ENCODE data around the gene STRA6. TPM values are rescaled to one million over a fixed set of nuclear protein-coding genes. Genes with fewer than 3 reads are reported as not detected.

The STRA6 gene
- polyA plus RNA-seq, 1 of the 3 experiments (the other 2 are of a cell fraction): 27.9 TPM

- Histone ChIP-seq H3K9ac (no peak overlapping the region), H3K79me2 (ENCODE audit: insufficient read depth) (no peaks in the 10 kb centered on the region), H3K4me2 (no peak overlapping the region), H3K27ac (ENCODE audit: low read depth in 2 of 2, low read length in 1 of 2) (peak overlapping the region in 1 of 2 experiments; percentile 100; a peak in 2 of 4 replicates), H3F3A (replicated peaks; ENCODE audit: insufficient read depth) (peaks cover 11% of the 10 kb centered on the region), H3K9me2 (no peaks in the 10 kb centered on the region), H2AFZ (ENCODE audit: low read depth) (no peak overlapping the region), H3K27me3 (ENCODE audit: insufficient read depth) (no peaks in the 10 kb centered on the region), H4K20me1 (ENCODE audit: insufficient read depth) (no peaks in the 10 kb centered on the region), H3K4me3 (ENCODE audit: low read depth in 2 of 2, low read length in 1 of 2) (no peak overlapping the region), H3K4me1 (ENCODE audit: control insufficient read depth in 1 of 2, insufficient read depth in 2 of 2, low read depth in 1 of 2, low read length in 1 of 2) (peaks cover 34 to 84% of the 10 kb centered on the region in 2 experiments), H3K36me3 (replicated peaks in 1 of 2; ENCODE audit: control insufficient read depth in 1 of 2, insufficient read depth in 2 of 2, low read length in 1 of 2) (no peaks in the 10 kb centered on the region), H3K9me3 (no peaks in the 10 kb centered on the region)
- DNase-seq: no peak
- no peak for TF ChIP-seq CHD2 (IDR thresholded peaks at IDR 0.05; ENCODE audit: low read length, partially characterized antibody)
- TF ChIP-seq CTCF (IDR thresholded peaks at IDR 0.05): no peak
- 0 out of 2 replicates have a peak, but pooled peaks have one; percentile 20 for TF ChIP-seq RCOR1 (IDR thresholded peaks at IDR 0.05; ENCODE audit: low read length)
- TF ChIP-seq EP300 (IDR thresholded peaks at IDR 0.05; ENCODE audit: borderline replicate concordance in 1 of 2, low read depth in 1 of 2, low read length in 1 of 2): peak in 1 of 2 experiments; percentile 19; a peak in 1 of 4 replicates
- POLR2A ChIA-PET: interaction anchor here (0.6 to 1.9 kb wide), 5 partner anchors 15 to 369 kb away, joined by 3 to 12 read pairs (median 3); partner anchors contain the start of gene STRA6
- WGBS (ENCODE audit: low lambda C conversion rate): 64% methylated on average over 2 of the region's 3 CpGs
- CTCF ChIA-PET: interaction anchor here (1.3 to 5.4 kb wide), 6 partner anchors 14 to 102 kb away, joined by 3 to 35 read pairs (median 4); no protein-coding TSS in a partner anchor
Observed at GRCh38 chr15:74229686-74230085, 27.1 kb upstream of the STRA6 start.

- WGBS (ENCODE audit: low lambda C conversion rate): 2% methylated on average over 6 of the region's 17 CpGs
- peak; percentile 76 for TF ChIP-seq GATA2 (CRISPR knock-in tag; IDR thresholded peaks at IDR 0.05)
- peak; percentile 53; the same call in 1 of the 2 replicates for TF ChIP-seq YY1 (IDR thresholded peaks at IDR 0.05; ENCODE audit: low read depth)
- peak; percentile 56 for TF ChIP-seq ELF1 (IDR thresholded peaks at IDR 0.05)
- no peak for TF ChIP-seq USF1 (IDR thresholded peaks at IDR 0.05; ENCODE audit: borderline replicate concordance, low read depth)
- peak; percentile 66 for TF ChIP-seq RCOR1 (IDR thresholded peaks at IDR 0.05; ENCODE audit: low read length)
- TF ChIP-seq IRF3 (IDR thresholded peaks at IDR 0.05; ENCODE audit: low read depth, low read length): no peak
- TF ChIP-seq EP300 (IDR thresholded peaks at IDR 0.05; ENCODE audit: borderline replicate concordance in 1 of 2, low read depth in 1 of 2, low read length in 1 of 2): peak in 1 of 2 experiments; percentile 91; a peak in 3 of 4 replicates
- peak; percentile 89; the same call in 1 of the 2 replicates for TF ChIP-seq MXI1 (IDR thresholded peaks at IDR 0.05; ENCODE audit: low read depth, low read length)
- TF ChIP-seq POLR2AphosphoS5 (IDR thresholded peaks at IDR 0.05; ENCODE audit: low read depth, low read length): peak; percentile 54; the same call in 1 of the 2 replicates
- peak; percentile 60 for TF ChIP-seq REST (IDR thresholded peaks at IDR 0.05; ENCODE audit: low read depth, low read length)
- no peak for TF ChIP-seq FOXM1 (IDR thresholded peaks at IDR 0.05; ENCODE audit: low read depth)
- no peak; the same call in 1 of the 2 replicates for TF ChIP-seq SMC3 (IDR thresholded peaks at IDR 0.05; ENCODE audit: low read depth, low read length)
- peak; percentile 39; the same call in 1 of the 2 replicates for TF ChIP-seq TCF12 (IDR thresholded peaks at IDR 0.05)
- no peak for TF ChIP-seq SIN3A (IDR thresholded peaks at IDR 0.05; ENCODE audit: borderline replicate concordance, low read depth, low read length)
- TF ChIP-seq RAD21 (IDR thresholded peaks at IDR 0.05; ENCODE audit: low read length): peak; percentile 46
- TF ChIP-seq CHD2 (IDR thresholded peaks at IDR 0.05; ENCODE audit: low read length, partially characterized antibody): peak; percentile 80
- no peak for TF ChIP-seq RFX5 (IDR thresholded peaks at IDR 0.05; ENCODE audit: low read length)
- TF ChIP-seq NFIC (IDR thresholded peaks at IDR 0.05; ENCODE audit: borderline replicate concordance): peak; percentile 29; the same call in 1 of the 2 replicates
Observed at GRCh38 chr15:74228723-74229081, 26.1 kb upstream of the STRA6 start.

More at GRCh38 chr15:74228723-74229081, 26.1 kb upstream of the STRA6 start:
- peak overlapping the region; percentile 92 for H2AFZ ChIP-seq (ENCODE audit: low read depth)
- H3K9me3 ChIP-seq: no peaks in the 10 kb centered on the region
- peak; percentile 87 for DNase-seq
- H4K20me1 ChIP-seq (ENCODE audit: insufficient read depth): no peaks in the 10 kb centered on the region
- peak overlapping the region; percentile 33; the same call in 1 of the 2 replicates for H3K9ac ChIP-seq
- H3F3A ChIP-seq (replicated peaks; ENCODE audit: insufficient read depth): peaks cover 17% of the 10 kb centered on the region
- H3K79me2 ChIP-seq (ENCODE audit: insufficient read depth): no peaks in the 10 kb centered on the region
- CTCF ChIA-PET: interaction anchor here (0.6 to 5.4 kb wide), 15 partner anchors 9 to 101 kb away, joined by 3 to 35 read pairs (median 4); no protein-coding TSS in a partner anchor
- no peaks in the 10 kb centered on the region for H3K9me2 ChIP-seq
- peak overlapping the region; percentile 67 for H3K4me2 ChIP-seq
- POLR2A ChIA-PET: interaction anchor here (0.6 to 1.9 kb wide), 13 partner anchors 11 to 99 kb away, joined by 3 to 12 read pairs (median 4); partner anchors contain the start of genes ISLR2 and STRA6
- peak overlapping the region; percentile 72 to 100 for H3K27ac ChIP-seq (ENCODE audit: low read depth in 2 of 2, low read length in 1 of 2)
- no peaks in the 10 kb centered on the region for H3K36me3 ChIP-seq (replicated peaks in 1 of 2; ENCODE audit: control insufficient read depth in 1 of 2, insufficient read depth in 2 of 2, low read length in 1 of 2)
- H3K4me3 ChIP-seq (ENCODE audit: low read depth in 2 of 2, low read length in 1 of 2): no peak overlapping the region
- H3K27me3 ChIP-seq (ENCODE audit: insufficient read depth): no peaks in the 10 kb centered on the region
- H3K4me1 ChIP-seq (ENCODE audit: control insufficient read depth in 1 of 2, insufficient read depth in 2 of 2, low read depth in 1 of 2, low read length in 1 of 2): peaks cover 35 to 84% of the 10 kb centered on the region in 2 experiments
